Esophagus (tissue), 2 donors: Measurements from ENCODE around the gene IRF5. TPM values are rescaled to one million over a fixed set of nuclear protein-coding genes. Genes with fewer than 3 reads are reported as not detected.

Experiments used
- H3K27ac ChIP-seq, 2 donors: one replicate each; pipeline ENCODE4 v1.5.1; 2013; ENCODE audit warnings: low read depth in 2 of 2, mild to moderate bottlenecking in 2 of 2, inconsistent platforms in 1 of 2, low read length in 1 of 2, moderate library complexity in 1 of 2
- H3K27me3 ChIP-seq, 2 donors: one replicate each; pipeline ENCODE4 v1.6.1; 2013; ENCODE audit warnings: low read length in 2 of 2, control low read depth in 1 of 2, mild to moderate bottlenecking in 1 of 2; ENCODE audit not compliant: insufficient read depth in 2 of 2, control insufficient read depth in 1 of 2
- H3K36me3 ChIP-seq, 2 donors: one replicate each; pipeline ENCODE4 v1.6.1; 2013; ENCODE audit warnings: low read length in 1 of 2; ENCODE audit not compliant: control insufficient read depth in 2 of 2, insufficient read depth in 2 of 2
- H3K4me1 ChIP-seq, 2 donors: one replicate each; pipeline ENCODE4 v1.6.1; 2013; ENCODE audit warnings: low read length in 1 of 2; ENCODE audit not compliant: control insufficient read depth in 2 of 2, insufficient read depth in 2 of 2
- H3K4me3 ChIP-seq, 2 donors: one replicate each; pipeline ENCODE4 v1.5.1; 2013; ENCODE audit warnings: low read length in 2 of 2, mild to moderate bottlenecking in 2 of 2, low read depth in 1 of 2, moderate library complexity in 1 of 2
- H3K9me3 ChIP-seq, 2 donors: one replicate each; pipeline ENCODE4 v1.6.1; 2013; ENCODE audit warnings: mild to moderate bottlenecking in 2 of 2, low read depth in 1 of 2, low read length in 1 of 2, moderate library complexity in 1 of 2; ENCODE audit not compliant: control insufficient read depth in 2 of 2, insufficient read depth in 1 of 2
- WGBS, 2 donors: extraction: QIAGEN DNeasy Blood & Tissue Kit; methylation state at CpG; one replicate each; pipeline ENCODE4 v1.1.7; 2013; 5-methylcytosine and 5-hydroxymethylcytosine counted together
- polyA plus RNA-seq, 2 donors: library from polyadenylated mRNA; stranded (reverse); fragments of 200-250 nt; gene quantifications; one replicate each; pipeline ENCODE4 v1.2.3, GENCODE V29; 2013
- donor health status: healthy with polysubstance abuse.
- donor health status: Bipolar disorder and iron deficiency.

The IRF5 gene
- polyA plus RNA-seq, 2 donors = 10.6 to 14.5 TPM

DNA sequence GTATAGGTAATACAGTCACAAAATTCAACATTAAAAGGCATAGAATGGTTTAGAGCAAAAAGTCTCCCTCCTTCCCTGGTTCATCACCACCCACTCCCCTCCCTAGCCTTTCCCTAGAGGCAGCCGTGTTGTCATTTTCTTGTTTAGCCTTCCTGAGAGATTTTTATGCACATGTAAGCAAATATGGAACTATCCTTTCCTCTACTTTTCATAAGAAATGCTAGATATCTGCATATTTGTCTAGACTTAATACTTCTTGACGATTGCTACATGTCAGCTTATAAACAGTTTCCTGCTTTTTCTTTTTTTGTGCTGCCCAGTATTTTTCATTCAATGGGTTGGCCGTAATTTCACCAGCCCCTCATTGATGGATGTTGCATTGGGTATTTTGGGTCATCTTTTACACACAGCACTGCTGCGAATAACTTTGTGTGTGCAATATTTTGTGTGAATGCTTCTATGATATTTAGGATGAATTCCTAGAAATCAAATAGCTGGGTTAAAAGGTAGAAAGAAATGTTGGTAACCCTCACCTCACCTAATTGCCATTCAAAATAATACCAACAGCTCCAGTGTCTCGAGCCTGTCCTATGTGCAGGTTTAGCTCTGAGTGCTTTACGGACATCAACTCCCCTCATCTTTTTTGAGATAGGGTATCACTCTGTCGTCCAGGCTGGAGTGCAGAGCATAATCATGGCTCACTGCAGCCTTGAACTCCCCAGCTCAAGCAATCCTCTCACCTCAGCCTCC is 6.9 kb downstream of the IRF5 start:
- Histone ChIP-seq H3K27ac (no peak overlapping the region), H3K9me3 (no peaks in the 10 kb centered on the region), H3K4me3 (no peak overlapping the region), H3K27me3 (no peaks in the 10 kb centered on the region), H3K4me1 (peaks cover 3 to 19% of the 10 kb centered on the region in 2 donors), H3K36me3 (peaks cover 0 to 14% of the 10 kb centered on the region in 2 donors)
- 73 to 74% methylated on average over 7 of the region's 7 CpGs for WGBS, 2 donors

DNA sequence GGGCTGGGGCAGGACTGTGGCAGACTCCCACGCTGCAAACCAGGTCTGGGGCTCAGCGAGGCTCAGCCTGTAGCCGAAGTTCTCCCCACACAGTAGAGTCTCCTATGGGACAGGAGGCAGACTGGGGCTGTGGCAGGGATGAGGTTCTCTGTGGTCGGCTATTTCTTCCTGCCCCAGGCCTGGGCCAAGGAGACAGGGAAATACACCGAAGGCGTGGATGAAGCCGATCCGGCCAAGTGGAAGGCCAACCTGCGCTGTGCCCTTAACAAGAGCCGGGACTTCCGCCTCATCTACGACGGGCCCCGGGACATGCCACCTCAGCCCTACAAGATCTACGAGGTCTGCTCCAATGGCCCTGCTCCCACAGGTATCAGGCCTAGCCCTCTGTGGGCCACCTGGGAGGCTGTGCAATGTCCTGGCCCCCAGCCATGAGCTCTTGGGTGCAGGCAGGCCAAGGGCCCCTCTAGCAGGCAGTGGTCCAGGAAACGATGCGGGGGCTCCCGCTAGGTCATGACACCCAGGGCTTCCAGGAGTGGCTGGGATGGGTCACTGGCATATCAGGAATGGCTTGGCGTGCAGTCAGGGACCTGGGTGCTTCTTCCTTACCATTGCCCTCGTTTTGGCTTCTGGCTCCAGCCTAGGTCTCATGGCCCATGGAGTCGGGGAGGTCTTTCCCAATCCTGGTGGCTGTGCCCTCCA is 8.1 kb downstream of the IRF5 start:
- no peak overlapping the region for H3K27ac ChIP-seq
- no peaks in the 10 kb centered on the region for H3K27me3 ChIP-seq
- WGBS, 2 donors = 89 to 92% methylated on average over 21 of the region's 21 CpGs
- H3K9me3 ChIP-seq = no peaks in the 10 kb centered on the region
- no peak overlapping the region for H3K4me3 ChIP-seq
- H3K4me1 ChIP-seq = peaks cover 0 to 11% of the 10 kb centered on the region in 2 donors
- H3K36me3 ChIP-seq = peaks cover 0 to 14% of the 10 kb centered on the region in 2 donors

DNA sequence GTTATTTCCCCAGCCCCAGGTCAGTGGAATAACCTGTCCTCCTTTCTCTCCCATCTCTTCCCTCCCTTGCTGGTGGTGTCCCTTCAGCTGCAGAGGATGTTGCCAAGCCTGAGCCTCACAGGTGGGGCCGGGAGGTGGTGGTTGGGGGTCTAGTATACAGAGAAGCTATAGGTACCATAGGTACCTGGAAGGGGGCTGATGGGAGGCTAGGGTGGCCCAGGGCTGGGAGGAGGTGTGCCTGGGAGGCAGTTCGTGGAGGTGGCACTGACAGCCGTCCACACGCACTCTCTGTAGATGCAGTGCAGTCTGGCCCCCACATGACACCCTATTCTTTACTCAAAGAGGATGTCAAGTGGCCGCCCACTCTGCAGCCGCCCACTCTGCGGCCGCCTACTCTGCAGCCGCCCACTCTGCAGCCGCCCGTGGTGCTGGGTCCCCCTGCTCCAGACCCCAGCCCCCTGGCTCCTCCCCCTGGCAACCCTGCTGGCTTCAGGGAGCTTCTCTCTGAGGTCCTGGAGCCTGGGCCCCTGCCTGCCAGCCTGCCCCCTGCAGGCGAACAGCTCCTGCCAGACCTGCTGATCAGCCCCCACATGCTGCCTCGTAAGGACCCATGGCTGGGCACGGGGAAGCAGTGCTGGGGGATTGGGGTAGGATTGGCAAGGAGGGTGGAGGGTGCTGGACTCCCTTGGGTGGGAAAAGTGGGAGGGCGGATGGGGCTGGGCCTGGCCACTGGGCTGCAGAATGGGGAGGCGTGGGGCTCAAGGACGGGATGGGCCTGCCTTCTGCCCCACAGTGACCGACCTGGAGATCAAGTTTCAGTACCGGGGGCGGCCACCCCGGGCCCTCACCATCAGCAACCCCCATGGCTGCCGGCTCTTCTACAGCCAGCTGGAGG is 9.5 kb downstream of the IRF5 start:
- no peaks in the 10 kb centered on the region for H3K9me3 ChIP-seq
- no peak overlapping the region for H3K27ac ChIP-seq
- peaks cover 2 to 15% of the 10 kb centered on the region in 2 donors for H3K36me3 ChIP-seq
- 89 to 90% methylated on average over 17 to 22 of the region's 22 CpGs for WGBS, 2 donors
- no peak overlapping the region for H3K4me3 ChIP-seq
- H3K27me3 ChIP-seq = no peaks in the 10 kb centered on the region
- peaks cover 0 to 7% of the 10 kb centered on the region in 2 donors for H3K4me1 ChIP-seq

GRCh38 chr7:128947854-128948253 is 10.1 kb downstream of the IRF5 start:
- Histone ChIP-seq H3K4me3 (no peak overlapping the region), H3K27me3 (no peaks in the 10 kb centered on the region), H3K36me3 (peaks cover 7 to 15% of the 10 kb centered on the region in 2 donors), H3K27ac (no peak overlapping the region), H3K4me1 (peaks cover 0 to 7% of the 10 kb centered on the region in 2 donors), H3K9me3 (no peaks in the 10 kb centered on the region)
- WGBS, 2 donors = 86 to 89% methylated on average over 9 of the region's 9 CpGs

DNA sequence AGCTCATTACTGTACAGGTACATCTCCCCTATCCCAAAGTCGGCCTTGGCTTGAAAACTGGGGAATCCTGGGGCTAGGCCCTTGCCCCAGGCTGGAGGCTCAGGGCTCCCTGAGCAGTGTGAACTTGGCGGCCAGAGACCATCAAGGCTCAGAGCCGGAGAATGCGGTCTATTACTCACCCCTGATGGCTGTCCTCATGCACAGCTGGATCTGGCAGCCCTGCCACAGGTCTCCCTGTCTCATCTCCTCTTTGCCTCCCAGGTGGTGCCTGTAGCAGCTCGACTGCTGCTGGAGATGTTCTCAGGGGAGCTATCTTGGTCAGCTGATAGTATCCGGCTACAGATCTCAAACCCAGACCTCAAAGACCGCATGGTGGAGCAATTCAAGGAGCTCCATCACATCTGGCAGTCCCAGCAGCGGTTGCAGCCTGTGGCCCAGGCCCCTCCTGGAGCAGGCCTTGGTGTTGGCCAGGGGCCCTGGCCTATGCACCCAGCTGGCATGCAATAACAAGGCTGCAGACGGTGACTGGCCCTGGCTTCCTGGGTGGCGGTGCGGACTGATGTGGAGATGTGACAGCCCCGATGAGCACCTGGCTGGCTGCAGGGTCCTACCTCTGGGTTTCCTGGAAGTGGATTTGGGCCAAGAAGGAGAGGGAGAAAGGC is 10.7 kb downstream of the IRF5 start:
- WGBS, 2 donors = 82 to 88% methylated on average over 12 of the region's 12 CpGs

DNA sequence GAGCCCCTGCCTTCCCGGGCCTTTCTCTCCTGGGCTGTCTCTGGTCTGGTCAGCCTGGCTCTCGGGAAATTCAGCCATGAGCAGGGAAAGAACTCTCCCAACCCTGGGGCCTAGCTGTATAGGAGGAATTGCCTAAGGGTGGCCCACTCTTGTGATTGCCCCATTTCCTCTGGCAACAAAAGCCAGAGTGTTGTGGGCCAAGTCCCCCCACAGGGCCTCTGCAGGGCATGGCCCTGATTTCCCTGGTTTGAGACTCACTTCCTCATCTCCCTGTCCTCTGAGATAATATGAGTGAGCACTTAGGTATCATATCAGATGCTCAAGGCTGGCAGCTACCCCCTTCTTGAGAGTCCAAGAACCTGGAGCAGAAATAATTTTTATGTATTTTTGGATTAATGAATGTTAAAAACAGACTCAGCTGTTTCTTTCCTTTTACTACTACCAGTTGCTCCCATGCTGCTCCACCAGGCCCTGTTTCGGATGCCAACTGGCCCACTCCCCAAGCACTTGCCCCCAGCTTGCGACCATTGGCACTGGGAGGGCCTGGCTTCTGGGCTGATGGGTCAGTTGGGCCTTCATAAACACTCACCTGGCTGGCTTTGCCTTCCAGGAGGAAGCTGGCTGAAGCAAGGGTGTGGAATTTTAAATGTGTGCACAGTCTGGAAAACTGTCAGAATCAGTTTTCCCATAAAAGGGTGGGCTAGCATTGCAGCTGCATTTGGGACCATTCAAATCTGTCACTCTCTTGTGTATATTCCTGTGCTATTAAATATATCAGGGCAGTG is 11.4 kb downstream of the IRF5 start:
- Histone ChIP-seq H3K27me3 (no peaks in the 10 kb centered on the region), H3K4me1 (peaks cover 0 to 7% of the 10 kb centered on the region in 2 donors), H3K36me3 (peaks cover 7 to 18% of the 10 kb centered on the region in 2 donors), H3K9me3 (no peaks in the 10 kb centered on the region), H3K4me3 (no peak overlapping the region), H3K27ac (no peak overlapping the region)
- WGBS, 2 donors = 95 to 96% methylated on average over 4 of the region's 4 CpGs

More for the DNA sequence above, 10.7 kb downstream of the IRF5 start:
- no peak overlapping the region for H3K4me3 ChIP-seq
- no peak overlapping the region for H3K27ac ChIP-seq
- no peaks in the 10 kb centered on the region for H3K27me3 ChIP-seq
- no peaks in the 10 kb centered on the region for H3K9me3 ChIP-seq
- H3K36me3 ChIP-seq = peaks cover 7 to 15% of the 10 kb centered on the region in 2 donors
- peaks cover 0 to 7% of the 10 kb centered on the region in 2 donors for H3K4me1 ChIP-seq

DNA sequence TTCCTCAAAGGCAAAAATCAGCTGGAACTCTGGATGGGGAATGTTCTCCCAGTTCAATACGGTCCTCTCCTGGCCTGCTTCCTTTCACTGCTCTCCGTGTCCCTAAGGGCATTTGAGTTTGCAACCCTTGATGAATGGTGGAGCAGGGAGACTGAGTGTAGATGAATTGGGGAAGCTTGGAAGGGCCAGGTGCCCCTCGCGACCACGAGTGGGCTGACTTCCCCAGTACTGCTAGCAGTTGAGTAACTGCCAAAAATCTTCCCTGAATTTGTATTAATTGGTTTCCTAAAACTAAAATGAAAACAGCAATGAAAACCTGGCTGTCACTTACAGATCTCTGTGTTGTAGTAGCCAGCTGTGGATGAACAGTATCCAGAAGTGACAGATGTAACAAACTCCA is 13.6 kb downstream of the IRF5 start:
- Histone ChIP-seq H3K9me3 (no peaks in the 10 kb centered on the region), H3K4me3 (no peak overlapping the region), H3K4me1 (peaks cover 0 to 7% of the 10 kb centered on the region in 2 donors), H3K27me3 (no peaks in the 10 kb centered on the region), H3K27ac (no peak overlapping the region), H3K36me3 (peaks cover 7 to 17% of the 10 kb centered on the region in 2 donors)
- 74 to 78% methylated on average over 5 of the region's 5 CpGs for WGBS, 2 donors

GRCh38 chr7:128954150-128954549 is 16.4 kb downstream of the IRF5 start:
- WGBS, 2 donors = 85 to 94% methylated on average over 2 of the region's 2 CpGs
- Histone ChIP-seq H3K27me3 (no peaks in the 10 kb centered on the region), H3K4me3 (no peak overlapping the region), H3K9me3 (no peaks in the 10 kb centered on the region), H3K4me1 (no peaks in the 10 kb centered on the region), H3K36me3 (peaks cover 11 to 13% of the 10 kb centered on the region in 2 donors), H3K27ac (no peak overlapping the region)
